HepG2 (cell line): ENCODE results near the gene RRP12. TPM values are rescaled to one million over a fixed set of nuclear protein-coding genes. Genes with fewer than 3 reads are reported as not detected.

Source experiments
- HDAC2 ChIP-seq: sonication (generic); formaldehyde crosslinking; IDR thresholded peaks from 2 replicates; pipeline ENCODE4 v1.4.0; 2020; ENCODE audit warnings: missing genetic modification reagents
- HMGXB3 ChIP-seq: sonication (generic); formaldehyde crosslinking; IDR thresholded peaks from 2 replicates; pipeline ENCODE4 v1.4.0; 2020; ENCODE audit warnings: missing genetic modification reagents, borderline replicate concordance
- KMT2A ChIP-seq: sonication (generic); formaldehyde crosslinking; IDR thresholded peaks from 2 replicates; pipeline ENCODE4 v1.4.0; 2020; ENCODE audit warnings: missing genetic modification reagents
- MTF2 ChIP-seq: sonication (generic); formaldehyde crosslinking; IDR thresholded peaks from 2 replicates; pipeline ENCODE4 v1.5.0; 2020; ENCODE audit warnings: missing genetic modification reagents, borderline replicate concordance
- RAD21 ChIP-seq: fragments of 450-650 bp; formaldehyde crosslinking; IDR thresholded peaks from 2 replicates; pipeline ENCODE4 v1.5.0; 2020; ENCODE audit warnings: mild to moderate bottlenecking
- SNAPC4 ChIP-seq: sonication (generic); formaldehyde crosslinking; IDR thresholded peaks from 2 replicates; pipeline ENCODE4 v1.4.0; 2020; ENCODE audit warnings: mild to moderate bottlenecking, missing genetic modification reagents
- TBP ChIP-seq: sonication (generic); formaldehyde crosslinking; IDR thresholded peaks from 2 replicates; pipeline ENCODE4 v1.5.0; 2020; ENCODE audit warnings: missing genetic modification reagents
- WIZ ChIP-seq: sonication (generic); formaldehyde crosslinking; IDR thresholded peaks from 2 replicates; pipeline ENCODE4 v1.5.1; 2020; ENCODE audit warnings: mild to moderate bottlenecking, missing genetic modification reagents
- ZNF550 ChIP-seq: sonication (generic); formaldehyde crosslinking; IDR thresholded peaks from 2 replicates; pipeline ENCODE4 v1.4.0; 2020; ENCODE audit warnings: mild to moderate bottlenecking, missing genetic modification reagents, borderline replicate concordance
- ZSCAN20 ChIP-seq: sonication (generic); formaldehyde crosslinking; IDR thresholded peaks from 2 replicates; pipeline ENCODE4 v1.4.0; 2020; ENCODE audit warnings: missing genetic modification reagents, mild to moderate bottlenecking, borderline replicate concordance
- polyA plus RNA-seq, 8 experiments: library from polyadenylated mRNA; depleted of rRNA in 3 of 8; stranded (reverse) in 7 of 8; unstranded in 1 of 8; fragments of >200 nt; fragmentation: Illumina TruSeq in 4 of 8; extraction: Trizol in 4 of 8; gene quantifications; 2 replicates each; pipeline versions ENCODE4 v1.2.1 to v1.2.3, GENCODE V29; 2011 to 2016; ENCODE audit warnings: low read depth in 4 of 8, missing spikeins in 1 of 8, mixed read lengths in 1 of 8; ENCODE audit not compliant: insufficient read depth in 1 of 8
- total RNA-seq, 5 experiments: library from RNA; depleted of rRNA; stranded (reverse); fragments of >200 nt; fragmentation: Illumina TruSeq; extraction: Trizol; gene quantifications; 2 replicates each; pipeline ENCODE4 v1.2.3, GENCODE V29; 2016; ENCODE audit warnings: low read depth in 1 of 5
- TF ChIP-seq, protein P1 (sequence below): sonication (generic); formaldehyde crosslinking; IDR thresholded peaks from 2 replicates; pipeline ENCODE4 v1.5.0; 2020; ENCODE audit warnings: missing genetic modification reagents, mild to moderate bottlenecking, borderline replicate concordance
- TF ChIP-seq, protein P2 (sequence below): IDR thresholded peaks from 2 replicates; pipeline ENCODE4 v1.6.1; 2016; ENCODE audit warnings: mild to moderate bottlenecking, missing biosample characterization, missing genetic modification reagents
- TF ChIP-seq, protein P3 (sequence below): sonication (generic); formaldehyde crosslinking; IDR thresholded peaks from 2 replicates; pipeline ENCODE4 v1.8.1; 2023; ENCODE audit warnings: missing genetic modification reagents, inconsistent platforms, borderline replicate concordance
- TF ChIP-seq, protein P4 (sequence below): sonication (generic); formaldehyde crosslinking; IDR thresholded peaks from 2 replicates; pipeline ENCODE4 v1.4.0; 2020; ENCODE audit warnings: missing genetic modification reagents

RRP12 gene
- total and polyA plus RNA-seq, 2 of the 13 experiments (the other 11 are each of a cell fraction or from before 2014, with no cell fraction given): 13.2 to 39.4 TPM

- no peak for TF ChIP-seq HMGXB3 (CRISPR knock-in tag)
- TF ChIP-seq, protein P1, sequence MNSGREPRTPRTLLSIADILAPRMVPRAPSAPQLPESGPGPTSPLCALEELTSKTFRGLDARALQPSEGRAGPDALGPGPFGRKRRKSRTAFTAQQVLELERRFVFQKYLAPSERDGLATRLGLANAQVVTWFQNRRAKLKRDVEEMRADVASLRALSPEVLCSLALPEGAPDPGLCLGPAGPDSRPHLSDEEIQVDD: no peak
- TF ChIP-seq, protein P2, sequence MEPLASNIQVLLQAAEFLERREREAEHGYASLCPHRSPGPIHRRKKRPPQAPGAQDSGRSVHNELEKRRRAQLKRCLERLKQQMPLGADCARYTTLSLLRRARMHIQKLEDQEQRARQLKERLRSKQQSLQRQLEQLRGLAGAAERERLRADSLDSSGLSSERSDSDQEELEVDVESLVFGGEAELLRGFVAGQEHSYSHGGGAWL (CRISPR knock-in tag): peak; percentile 93
- no peak for TF ChIP-seq SNAPC4
- TF ChIP-seq ZSCAN20 (CRISPR knock-in tag): 0 out of 2 replicates have a peak, but pooled peaks have one; percentile 32
- TF ChIP-seq, protein P3, sequence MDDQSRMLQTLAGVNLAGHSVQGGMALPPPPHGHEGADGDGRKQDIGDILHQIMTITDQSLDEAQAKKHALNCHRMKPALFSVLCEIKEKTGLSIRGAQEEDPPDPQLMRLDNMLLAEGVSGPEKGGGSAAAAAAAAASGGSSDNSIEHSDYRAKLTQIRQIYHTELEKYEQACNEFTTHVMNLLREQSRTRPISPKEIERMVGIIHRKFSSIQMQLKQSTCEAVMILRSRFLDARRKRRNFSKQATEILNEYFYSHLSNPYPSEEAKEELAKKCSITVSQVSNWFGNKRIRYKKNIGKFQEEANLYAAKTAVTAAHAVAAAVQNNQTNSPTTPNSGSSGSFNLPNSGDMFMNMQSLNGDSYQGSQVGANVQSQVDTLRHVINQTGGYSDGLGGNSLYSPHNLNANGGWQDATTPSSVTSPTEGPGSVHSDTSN (CRISPR knock-in tag): no peak
- TF ChIP-seq WIZ (CRISPR knock-in tag): no peak
- 0 out of 2 replicates have a peak, but pooled peaks have one; percentile 60 for TF ChIP-seq ZNF550 (CRISPR knock-in tag)
- no peak for TF ChIP-seq TBP (CRISPR knock-in tag)
- no peak for TF ChIP-seq MTF2 (CRISPR knock-in tag)
- TF ChIP-seq KMT2A (CRISPR knock-in tag): peak; percentile 53; the same call in 1 of the 2 replicates
- TF ChIP-seq, protein P4, sequence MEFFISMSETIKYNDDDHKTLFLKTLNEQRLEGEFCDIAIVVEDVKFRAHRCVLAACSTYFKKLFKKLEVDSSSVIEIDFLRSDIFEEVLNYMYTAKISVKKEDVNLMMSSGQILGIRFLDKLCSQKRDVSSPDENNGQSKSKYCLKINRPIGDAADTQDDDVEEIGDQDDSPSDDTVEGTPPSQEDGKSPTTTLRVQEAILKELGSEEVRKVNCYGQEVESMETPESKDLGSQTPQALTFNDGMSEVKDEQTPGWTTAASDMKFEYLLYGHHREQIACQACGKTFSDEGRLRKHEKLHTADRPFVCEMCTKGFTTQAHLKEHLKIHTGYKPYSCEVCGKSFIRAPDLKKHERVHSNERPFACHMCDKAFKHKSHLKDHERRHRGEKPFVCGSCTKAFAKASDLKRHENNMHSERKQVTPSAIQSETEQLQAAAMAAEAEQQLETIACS (CRISPR knock-in tag): no peak
- peak; percentile 50; the same call in 1 of the 2 replicates for TF ChIP-seq HDAC2 (CRISPR knock-in tag)
- TF ChIP-seq RAD21 (CRISPR knock-in tag): peak; percentile 66
Observed at GRCh38 chr10:97334370-97335175, 66.6 kb downstream of the RRP12 start, which contains the start of gene FRAT2 (continued).
